GM19467 (cell line): ENCODE results near the gene CLTCL1.

Source experiments
- ATAC-seq: cut with Tn5 transposase; IDR thresholded peaks from one replicate; pipeline ENCODE4 v1.9.1; 2021; ENCODE audit warnings: mild to moderate bottlenecking, moderate library complexity; ENCODE audit not compliant: unreplicated experiment

Gene CLTCL1

DNA sequence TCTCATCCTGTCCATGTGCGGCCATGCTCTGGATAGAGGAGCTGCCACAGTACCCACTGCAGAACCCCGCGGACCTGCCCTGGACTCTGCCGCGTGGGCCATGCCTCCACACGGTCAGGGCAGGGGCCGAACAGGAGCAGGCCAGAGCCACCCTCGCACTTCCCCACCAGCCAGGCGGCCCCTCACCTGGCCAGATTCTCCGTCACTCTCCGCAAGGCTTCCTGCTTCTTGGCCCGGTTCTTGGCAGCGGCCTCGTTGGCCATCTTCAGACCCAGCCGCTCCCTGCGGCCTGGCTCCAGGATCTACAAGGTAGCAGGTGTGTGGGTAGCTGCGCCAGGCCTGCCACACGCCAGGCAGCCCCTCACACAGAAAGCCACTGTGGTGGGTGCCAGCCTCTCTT lies 156.6 kb downstream of the CLTCL1 start:
- no peak for ATAC-seq

DNA sequence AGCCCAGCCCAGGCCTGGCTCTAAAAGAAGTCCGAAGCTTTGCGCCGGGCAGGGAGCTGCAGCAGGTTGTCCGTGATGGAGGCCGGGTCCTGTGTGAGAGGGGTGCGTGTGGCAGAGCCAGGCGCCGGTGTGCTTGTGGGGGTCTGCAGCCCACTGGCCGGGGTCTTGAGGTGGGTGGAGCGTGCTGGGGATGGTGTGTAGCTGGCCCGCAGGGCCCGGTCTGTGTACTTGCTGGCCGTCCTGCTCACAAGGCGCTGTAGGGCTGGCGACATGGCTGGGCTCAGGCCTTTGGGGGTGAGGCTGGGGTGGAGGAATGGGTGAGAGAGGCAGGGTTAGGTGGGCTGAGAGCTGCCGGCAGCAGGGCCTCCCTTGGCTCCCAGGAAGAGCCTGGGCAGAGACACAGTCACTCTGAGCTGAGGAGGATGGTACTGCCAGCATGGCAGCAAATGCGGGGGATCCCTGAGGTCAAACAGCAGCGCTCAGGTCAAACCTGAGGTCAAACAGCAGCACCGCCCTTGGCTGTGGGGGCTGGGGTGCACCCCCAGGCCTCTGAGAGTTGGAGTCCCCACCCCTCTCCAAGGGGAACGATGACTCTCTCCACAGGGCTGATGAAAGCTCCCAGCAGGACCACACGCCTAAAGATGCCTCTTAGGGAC lies 157.2 kb downstream of the CLTCL1 start:
- no peak for ATAC-seq

DNA sequence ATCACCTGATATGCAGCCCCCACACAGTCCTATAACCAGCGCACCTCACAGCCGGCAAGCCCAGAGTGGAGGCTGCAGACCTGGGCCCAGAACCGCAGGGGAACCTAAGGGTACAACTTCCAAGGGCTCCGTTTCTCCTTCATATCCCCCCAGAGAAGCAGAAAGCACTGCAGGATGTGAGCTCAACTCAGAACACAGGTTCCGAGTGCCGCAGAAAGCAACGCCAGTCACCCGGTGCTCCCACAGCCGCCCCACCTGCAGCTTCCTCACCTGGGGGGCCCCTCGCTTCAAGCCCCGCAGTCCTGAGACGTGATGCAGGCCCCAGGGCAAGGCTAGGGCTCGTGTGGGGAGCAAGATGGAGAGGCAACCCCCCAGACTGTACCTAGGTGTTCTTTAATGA lies 158.0 kb downstream of the CLTCL1 start:
- ATAC-seq, result no peak

DNA sequence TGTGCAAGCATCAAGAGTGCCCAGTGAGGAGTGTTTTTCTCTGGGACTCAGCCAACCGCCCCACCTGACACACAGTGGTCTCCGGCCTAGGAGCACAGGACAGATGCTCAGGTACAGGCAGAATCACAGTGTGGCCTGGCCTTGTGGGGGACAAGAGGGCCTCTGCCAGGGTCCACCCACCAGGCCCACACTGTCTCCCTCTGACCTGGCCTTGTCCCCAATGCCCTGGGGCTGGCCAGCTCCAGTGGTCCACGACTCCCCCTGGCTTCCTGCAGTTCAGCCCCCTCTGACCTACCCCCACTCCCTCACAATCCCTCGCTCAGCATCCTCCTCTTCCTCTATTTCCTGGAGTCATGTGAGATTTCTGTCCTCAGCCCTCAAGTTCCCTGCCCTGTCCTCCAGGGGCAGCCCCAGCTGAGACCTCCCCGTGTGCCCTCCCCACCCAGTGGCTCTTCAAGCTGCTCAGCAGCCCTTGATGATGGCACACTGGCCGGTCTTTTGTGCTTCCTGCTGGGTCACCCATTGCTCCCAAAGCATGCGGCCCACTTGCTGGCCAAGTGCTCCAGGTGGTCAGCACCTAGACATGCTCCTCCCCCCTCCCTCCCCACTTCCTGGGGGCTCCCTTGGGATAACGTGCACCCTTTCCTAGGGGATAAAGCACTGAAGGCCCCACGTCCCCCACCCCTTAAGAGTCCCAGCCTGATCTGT lies 158.7 kb downstream of the CLTCL1 start:
- no peak for ATAC-seq

DNA sequence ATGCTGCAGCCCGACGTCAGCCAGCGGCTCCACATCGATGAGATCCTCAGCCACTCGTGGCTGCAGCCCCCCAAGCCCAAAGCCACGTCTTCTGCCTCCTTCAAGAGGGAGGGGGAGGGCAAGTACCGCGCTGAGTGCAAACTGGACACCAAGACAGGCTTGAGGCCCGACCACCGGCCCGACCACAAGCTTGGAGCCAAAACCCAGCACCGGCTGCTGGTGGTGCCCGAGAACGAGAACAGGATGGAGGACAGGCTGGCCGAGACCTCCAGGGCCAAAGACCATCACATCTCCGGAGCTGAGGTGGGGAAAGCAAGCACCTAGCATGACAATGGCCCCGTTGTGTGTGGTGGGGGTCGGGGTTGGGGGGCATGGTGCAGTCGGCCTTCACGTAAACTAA lies 159.4 kb downstream of the CLTCL1 start:
- ATAC-seq, result no peak

DNA sequence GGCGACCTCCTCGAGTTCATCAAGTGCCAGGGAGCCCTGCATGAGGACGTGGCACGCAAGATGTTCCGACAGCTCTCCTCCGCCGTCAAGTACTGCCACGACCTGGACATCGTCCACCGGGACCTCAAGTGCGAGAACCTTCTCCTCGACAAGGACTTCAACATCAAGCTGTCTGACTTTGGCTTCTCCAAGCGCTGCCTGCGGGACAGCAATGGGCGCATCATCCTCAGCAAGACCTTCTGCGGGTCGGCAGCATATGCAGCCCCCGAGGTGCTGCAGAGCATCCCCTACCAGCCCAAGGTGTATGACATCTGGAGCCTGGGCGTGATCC lies 159.9 kb downstream of the CLTCL1 start:
- no peak for ATAC-seq

DNA sequence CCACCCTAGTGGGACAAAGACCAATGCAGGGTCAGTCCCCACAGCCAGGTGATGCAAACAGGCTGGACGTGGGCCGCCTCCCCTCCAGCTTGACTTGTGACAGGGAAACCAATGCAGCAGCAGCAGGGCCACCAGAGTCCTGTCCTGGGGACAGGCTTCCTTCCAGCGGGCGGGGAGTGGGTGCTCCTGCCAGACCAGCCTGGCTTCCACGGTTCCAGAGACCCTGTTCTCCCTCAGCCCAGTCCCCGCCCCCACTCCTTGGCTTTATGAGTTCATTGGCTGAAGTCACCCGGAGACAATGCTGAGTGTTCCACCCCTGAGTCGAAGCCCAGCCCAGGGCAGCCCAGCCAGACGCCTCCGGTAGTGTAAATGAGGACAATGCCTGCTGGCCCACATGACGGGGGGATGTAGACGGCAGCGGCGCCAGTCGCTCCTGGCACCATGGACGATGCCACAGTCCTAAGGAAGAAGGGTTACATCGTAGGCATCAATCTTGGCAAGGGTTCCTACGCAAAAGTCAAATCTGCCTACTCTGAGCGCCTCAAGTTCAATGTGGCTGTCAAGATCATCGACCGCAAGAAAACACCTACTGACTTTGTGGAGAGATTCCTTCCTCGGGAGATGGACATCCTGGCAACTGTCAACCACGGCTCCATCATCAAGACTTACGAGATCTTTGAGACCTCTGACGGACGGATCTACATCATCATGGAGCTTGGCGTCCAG lies 160.4 kb downstream of the CLTCL1 start, which contains the start of gene TSSK2:
TSSK2 (plus strand) TSS at position 350 of the 726 bp plus-strand sequence; CDS start at position 442, 92 bp downstream.
- ATAC-seq, result no peak

DNA sequence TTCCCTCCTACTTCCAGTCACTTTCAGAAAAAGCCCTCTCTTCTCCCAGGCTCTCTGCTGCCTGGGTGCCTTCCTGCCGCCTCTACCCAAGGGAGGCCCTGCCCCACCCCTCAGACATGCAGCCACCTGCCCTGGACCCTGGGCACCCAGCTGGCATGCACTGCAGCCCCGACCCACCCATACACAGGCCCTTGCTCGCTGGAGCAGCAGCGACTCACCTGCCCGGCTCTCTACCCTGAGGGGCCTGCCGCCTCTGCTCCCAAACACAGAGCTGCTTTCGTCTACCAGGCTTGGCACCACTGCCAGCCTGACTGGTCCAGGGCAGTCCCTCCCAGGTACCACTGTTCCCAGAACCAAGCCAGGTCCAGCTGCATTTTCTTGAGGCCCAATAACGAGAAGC lies 161.6 kb downstream of the CLTCL1 start:
- ATAC-seq, result no peak
